Mesodermal cell (in vitro differentiated cells): ENCODE measurements around the gene NCAPG2.
A peak's percentile ranks its signal among the peaks of the same experiment; 100 is the strongest.
"Not testable (repeated sequence)": the region's sequence is repeated elsewhere in the genome, so short reads cannot be mapped to it uniquely, and the experiment has no call there.

Experiments used
- H3K27ac ChIP-seq: 2 replicates; pipeline ENCODE4 v1.7.0; 2013; ENCODE audit warnings: mild to moderate bottlenecking, low read depth, low read length, moderate library complexity; ENCODE audit not compliant: severe bottlenecking
- H3K36me3 ChIP-seq: 2 replicates; pipeline ENCODE4 v1.7.1; 2013; ENCODE audit warnings: mild to moderate bottlenecking, low read length, moderate library complexity; ENCODE audit not compliant: control insufficient read depth, insufficient read depth
- H3K4me1 ChIP-seq: one replicate; pipeline ENCODE4 v1.7.1; 2013; ENCODE audit warnings: mild to moderate bottlenecking, low read length; ENCODE audit not compliant: insufficient read depth, control insufficient read depth, poor library complexity, severe bottlenecking
- H3K4me3 ChIP-seq: 2 replicates; pipeline ENCODE4 v1.7.0; 2013; ENCODE audit warnings: low read length, control low read depth, mild to moderate bottlenecking; ENCODE audit not compliant: insufficient read depth, poor library complexity, severe bottlenecking; ENCODE audit errors: extremely low read depth
- H3K9me3 ChIP-seq: 2 replicates; pipeline ENCODE4 v1.7.1; 2013; ENCODE audit warnings: mild to moderate bottlenecking, low read length, moderate library complexity; ENCODE audit not compliant: control insufficient read depth
- WGBS, 2 experiments: methylation state at CpG; one replicate each; pipeline ENCODE4 v1.1.5; 2013; ENCODE audit warnings: missing lambda C conversion rate in 2 of 2; ENCODE audit not compliant: insufficient coverage in 2 of 2; 5-methylcytosine and 5-hydroxymethylcytosine counted together

Gene NCAPG2

GRCh38 chr7:158705234-158705850, 738 bp upstream of the NCAPG2 start:
- Histone ChIP-seq H3K4me3 (peak overlapping the region; percentile 83), H3K27ac (peak overlapping the region; percentile 31), H3K9me3 (peaks cover 8% of the 10 kb centered on the region), H3K36me3 (peaks cover 13% of the 10 kb centered on the region), H3K4me1 (peaks cover 7% of the 10 kb centered on the region)
- WGBS, 2 experiments = 15 to 21% methylated on average over 12 to 19 of the region's 22 CpGs

- H3K9me3 ChIP-seq, H3K4me1 ChIP-seq: not testable (repeated sequence)
- Histone ChIP-seq H3K27ac (peak overlapping the region; percentile 39), H3K4me3 (peak overlapping the region; percentile 83), H3K36me3 (peaks cover 25% of the 10 kb centered on the region)
- WGBS, 2 experiments = 12 to 14% methylated on average over 12 to 17 of the region's 23 CpGs
These were observed 703 bp downstream of the NCAPG2 start for GRCh38 chr7:158703679-158704523.

GRCh38 chr7:158702944-158703343, 1.7 kb downstream of the NCAPG2 start:
- peaks cover 33% of the 10 kb centered on the region for H3K36me3 ChIP-seq
- H3K4me1 ChIP-seq = peaks cover 7% of the 10 kb centered on the region
- 100% methylated on average over 1 of the region's 3 CpGs; no CpG with 5 or more reads in 1 of the 2 experiments for WGBS, 2 experiments
- H3K4me3 ChIP-seq = no peak overlapping the region
- no peak overlapping the region for H3K27ac ChIP-seq
- peaks cover 6% of the 10 kb centered on the region for H3K9me3 ChIP-seq

GRCh38 chr7:158702196-158702595, 2.4 kb downstream of the NCAPG2 start:
- 39 to 45% methylated on average over 1 to 3 of the region's 4 CpGs for WGBS, 2 experiments
- H3K4me3 ChIP-seq = no peak overlapping the region

GRCh38 chr7:158700008-158700407, 4.6 kb downstream of the NCAPG2 start:
- Histone ChIP-seq H3K9me3 (no peaks in the 10 kb centered on the region), H3K4me3 (no peak overlapping the region), H3K4me1 (peaks cover 7% of the 10 kb centered on the region), H3K36me3 (peaks cover 59% of the 10 kb centered on the region), H3K27ac (no peak overlapping the region)
- 100% methylated on average over 2 of the region's 5 CpGs; no CpG with 5 or more reads in 1 of the 2 experiments for WGBS, 2 experiments

More at GRCh38 chr7:158702196-158702595, 2.4 kb downstream of the NCAPG2 start:
- Histone ChIP-seq H3K36me3 (peaks cover 39% of the 10 kb centered on the region), H3K9me3 (no peaks in the 10 kb centered on the region), H3K27ac (no peak overlapping the region), H3K4me1 (peaks cover 7% of the 10 kb centered on the region)

- Histone ChIP-seq H3K36me3 (peaks cover 63% of the 10 kb centered on the region), H3K4me1 (peaks cover 7% of the 10 kb centered on the region)
- 0% methylated on average over 1 of the region's 1 CpG; no CpG with 5 or more reads in 1 of the 2 experiments for WGBS, 2 experiments
These were observed 5.3 kb downstream of the NCAPG2 start for GRCh38 chr7:158699341-158699740.

GRCh38 chr7:158698657-158699195, 5.9 kb downstream of the NCAPG2 start:
- peaks cover 63% of the 10 kb centered on the region for H3K36me3 ChIP-seq
- 96% methylated on average over 2 of the region's 3 CpGs for WGBS, 2 experiments

More at GRCh38 chr7:158699341-158699740, 5.3 kb downstream of the NCAPG2 start:
- H3K4me3 ChIP-seq = no peak overlapping the region
- no peaks in the 10 kb centered on the region for H3K9me3 ChIP-seq
- H3K27ac ChIP-seq = no peak overlapping the region

GRCh38 chr7:158697597-158697996, 7.0 kb downstream of the NCAPG2 start:
- H3K9me3 ChIP-seq, H3K4me3 ChIP-seq, H3K27ac ChIP-seq, H3K4me1 ChIP-seq: not testable (repeated sequence)
- peaks cover 70% of the 10 kb centered on the region for H3K36me3 ChIP-seq
- WGBS, 2 experiments = no CpG with 5 or more reads among the region's 2 CpGs

More at GRCh38 chr7:158698657-158699195, 5.9 kb downstream of the NCAPG2 start:
- Histone ChIP-seq H3K27ac (no peak overlapping the region), H3K4me3 (no peak overlapping the region), H3K9me3 (no peaks in the 10 kb centered on the region), H3K4me1 (peaks cover 6% of the 10 kb centered on the region)

GRCh38 chr7:158695726-158696452, 8.7 kb downstream of the NCAPG2 start:
- H3K27ac ChIP-seq = no peak overlapping the region
- H3K4me1 ChIP-seq = no peaks in the 10 kb centered on the region
- WGBS, 2 experiments = 79 to 100% methylated on average over 4 to 9 of the region's 10 CpGs
- no peaks in the 10 kb centered on the region for H3K9me3 ChIP-seq
- H3K36me3 ChIP-seq = peaks cover 69% of the 10 kb centered on the region
- H3K4me3 ChIP-seq = no peak overlapping the region

GRCh38 chr7:158695056-158695455, 9.5 kb downstream of the NCAPG2 start:
- Histone ChIP-seq H3K27ac (no peak overlapping the region), H3K9me3 (no peaks in the 10 kb centered on the region), H3K4me1 (no peaks in the 10 kb centered on the region), H3K4me3 (no peak overlapping the region), H3K36me3 (peaks cover 66% of the 10 kb centered on the region)
- 86 to 90% methylated on average over 2 of the region's 3 CpGs for WGBS, 2 experiments
